Ascending aorta (tissue), 2 donors: ENCODE data around the gene INO80E. TPM values are rescaled to one million over a fixed set of nuclear protein-coding genes. Genes with fewer than 3 reads are reported as not detected.
A peak's percentile ranks its signal among the peaks of the same experiment; 100 is the strongest.

ENCODE experiments used
- DNase-seq, 2 donors: peaks; one replicate each; pipeline ENCODE4 v3.0.0-alpha.2; 2019; ENCODE audit warnings: low spot score in 2 of 2
- H3K27ac ChIP-seq, 2 donors: fragments of 200-600 bp; sonication (generic); one replicate each; pipeline ENCODE4 v1.5.1; 2016 to 2017; ENCODE audit warnings: mild to moderate bottlenecking in 1 of 2
- H3K27me3 ChIP-seq: fragments of 200-600 bp; sonication (generic); one replicate; pipeline ENCODE4 v1.5.1; 2017
- H3K36me3 ChIP-seq, 2 donors: fragments of 200-600 bp; sonication (generic); one replicate each; pipeline ENCODE4 v1.5.1; 2016
- H3K4me1 ChIP-seq, 2 donors: fragments of 200-600 bp; sonication (generic); one replicate each; pipeline ENCODE4 v1.5.1; 2016 to 2017; ENCODE audit warnings: mild to moderate bottlenecking in 1 of 2
- H3K4me3 ChIP-seq, 2 donors: fragments of 200-600 bp; sonication (generic); one replicate each; pipeline ENCODE4 v1.5.1; 2016 to 2017; ENCODE audit warnings: mild to moderate bottlenecking in 1 of 2
- H3K9me3 ChIP-seq, 2 donors: fragments of 200-600 bp; sonication (generic); one replicate each; pipeline ENCODE4 v1.5.1; 2016
- intact Hi-C: fragments of 100-400 bp; cut with DNase I; formaldehyde crosslinking; loops from one replicate; pipeline ENCODE4 v1.15.1; 2023
- total RNA-seq: library from RNA; depleted of rRNA; stranded (reverse); fragments of >200 nt; gene quantifications from one replicate; pipeline ENCODE4 v1.1.0, GENCODE V29; 2016
- TF ChIP-seq, protein P1 (sequence below), 3 experiments: fragments of 200-600 bp in 2 of 3; fragments of 450-650 bp in 1 of 3; sonication (generic) in 2 of 3; IDR thresholded peaks; one replicate each; pipeline ENCODE4 v1.5.1; 2016 to 2019; ENCODE audit warnings: antibody characterized with exemption in 3 of 3, mild to moderate bottlenecking in 1 of 3, moderate library complexity in 1 of 3

INO80E gene
- total RNA-seq, 1 donor from 2014 or later = 44.1 TPM

DNA sequence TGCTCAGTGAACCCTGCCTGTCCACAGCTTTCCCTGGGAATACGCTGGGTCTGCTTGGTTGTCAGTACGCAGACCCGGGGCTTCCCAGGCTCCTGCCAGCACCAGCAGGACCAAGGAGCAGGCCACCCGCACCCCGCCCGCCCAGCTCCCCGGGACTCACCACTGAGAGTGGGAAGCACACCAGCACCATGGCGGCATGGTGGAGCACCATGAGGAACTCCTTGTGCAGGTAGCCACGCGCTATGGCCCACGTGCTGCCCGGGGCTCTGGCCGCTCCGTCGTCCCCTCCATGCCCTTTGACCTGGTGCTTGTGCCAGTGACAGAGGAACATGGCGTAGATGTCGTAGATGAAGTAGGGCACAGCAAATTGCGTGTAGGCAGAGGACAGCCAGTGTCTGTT, 30.4 kb downstream of the INO80E start:
- Histone ChIP-seq H3K9me3 (no peaks in the 10 kb centered on the region), H3K36me3 (no peaks in the 10 kb centered on the region), H3K27ac (no peak overlapping the region), H3K4me1 (peaks cover 4 to 5% of the 10 kb centered on the region in 2 donors), H3K4me3 (no peak overlapping the region), H3K27me3 (peaks cover 12% of the 10 kb centered on the region)
- TF ChIP-seq, protein P1, sequence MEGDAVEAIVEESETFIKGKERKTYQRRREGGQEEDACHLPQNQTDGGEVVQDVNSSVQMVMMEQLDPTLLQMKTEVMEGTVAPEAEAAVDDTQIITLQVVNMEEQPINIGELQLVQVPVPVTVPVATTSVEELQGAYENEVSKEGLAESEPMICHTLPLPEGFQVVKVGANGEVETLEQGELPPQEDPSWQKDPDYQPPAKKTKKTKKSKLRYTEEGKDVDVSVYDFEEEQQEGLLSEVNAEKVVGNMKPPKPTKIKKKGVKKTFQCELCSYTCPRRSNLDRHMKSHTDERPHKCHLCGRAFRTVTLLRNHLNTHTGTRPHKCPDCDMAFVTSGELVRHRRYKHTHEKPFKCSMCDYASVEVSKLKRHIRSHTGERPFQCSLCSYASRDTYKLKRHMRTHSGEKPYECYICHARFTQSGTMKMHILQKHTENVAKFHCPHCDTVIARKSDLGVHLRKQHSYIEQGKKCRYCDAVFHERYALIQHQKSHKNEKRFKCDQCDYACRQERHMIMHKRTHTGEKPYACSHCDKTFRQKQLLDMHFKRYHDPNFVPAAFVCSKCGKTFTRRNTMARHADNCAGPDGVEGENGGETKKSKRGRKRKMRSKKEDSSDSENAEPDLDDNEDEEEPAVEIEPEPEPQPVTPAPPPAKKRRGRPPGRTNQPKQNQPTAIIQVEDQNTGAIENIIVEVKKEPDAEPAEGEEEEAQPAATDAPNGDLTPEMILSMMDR (IDR thresholded peaks at IDR 0.05) = no peak
- DNase-seq = no peak
- intact Hi-C loops = no loop called here

DNA sequence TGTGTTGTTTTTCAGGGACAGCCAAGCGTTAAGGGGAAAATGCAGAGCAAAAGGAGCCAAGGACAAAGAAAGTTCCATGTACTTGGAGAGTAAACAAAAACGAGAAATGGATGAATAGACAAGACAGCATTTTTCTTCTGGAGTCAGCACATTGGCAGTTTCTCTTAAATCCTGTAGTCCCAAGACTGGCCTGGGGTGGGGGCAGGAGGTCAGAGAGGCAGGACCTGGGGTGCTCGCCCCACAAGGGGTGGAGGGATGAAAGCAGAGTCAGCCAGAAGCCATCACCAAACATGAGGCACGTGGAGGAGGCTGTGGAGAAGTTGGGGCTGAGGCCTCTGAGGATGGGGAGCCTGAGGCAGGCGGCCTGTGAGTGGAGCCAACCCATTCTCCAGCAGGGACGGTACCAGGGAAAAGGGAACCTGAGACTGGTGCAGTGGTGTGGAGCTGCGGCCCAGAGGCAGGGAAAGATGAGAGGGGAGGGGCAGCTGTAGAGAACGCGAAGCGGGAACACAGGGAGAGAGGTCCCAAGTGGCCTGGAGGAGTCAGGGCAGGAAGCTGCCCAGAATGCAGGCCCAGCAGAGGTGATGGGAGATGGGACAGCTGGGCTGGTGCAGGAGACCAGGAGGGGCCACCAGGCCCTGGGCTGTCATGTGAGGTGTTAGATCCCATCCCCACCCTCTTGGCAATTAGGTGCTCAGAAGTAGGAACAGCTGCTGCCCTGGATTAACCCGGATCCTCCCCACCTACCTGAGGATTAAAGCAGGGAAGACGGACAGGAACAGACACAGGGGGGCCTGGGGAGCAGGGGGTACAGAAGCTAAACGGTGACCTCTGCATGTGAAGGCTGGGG, 31.8 kb downstream of the INO80E start:
- TF ChIP-seq, protein P1 (IDR thresholded peaks at IDR 0.05) = no peak
- Histone ChIP-seq H3K9me3 (no peaks in the 10 kb centered on the region), H3K4me3 (no peak overlapping the region), H3K4me1 (peaks cover 4 to 5% of the 10 kb centered on the region in 2 donors), H3K36me3 (no peaks in the 10 kb centered on the region), H3K27me3 (peaks cover 22% of the 10 kb centered on the region), H3K27ac (no peak overlapping the region)
- no peak for DNase-seq
- intact Hi-C loops = no loop called here

DNA sequence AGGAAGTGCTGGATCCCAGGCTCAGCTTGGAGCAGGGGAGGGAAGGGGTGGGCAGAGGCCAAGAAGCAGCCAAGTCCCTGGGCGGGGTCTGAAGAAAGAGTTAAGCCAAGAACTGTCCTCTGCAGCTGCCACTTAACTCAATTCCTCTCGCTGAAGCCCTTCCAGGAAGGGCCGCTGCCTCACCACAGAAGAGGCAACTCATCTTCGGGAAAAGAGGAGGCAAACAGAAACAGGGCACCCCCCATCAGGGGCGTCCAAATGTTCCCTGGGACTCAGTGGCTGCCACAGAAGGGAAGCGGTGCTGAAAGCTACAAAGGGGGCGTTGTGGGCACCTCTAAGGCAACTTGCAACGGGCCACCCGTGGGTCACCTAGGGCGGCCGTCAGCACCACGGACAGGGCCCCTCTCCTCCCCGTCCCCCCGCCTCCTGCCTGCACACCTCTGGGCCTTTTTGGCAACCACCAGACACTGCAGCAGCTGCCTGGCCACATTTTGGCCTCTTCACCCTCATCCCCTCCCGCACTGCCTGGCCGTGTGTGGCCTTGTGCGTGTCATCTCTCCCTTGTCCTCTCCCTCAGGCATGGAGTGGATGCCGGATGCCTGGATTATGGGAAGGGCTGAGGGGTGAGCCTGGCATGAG, 32.5 kb downstream of the INO80E start:
- Histone ChIP-seq H3K27me3 (peaks cover 27% of the 10 kb centered on the region), H3K4me3 (no peak overlapping the region), H3K27ac (no peak overlapping the region), H3K9me3 (no peaks in the 10 kb centered on the region), H3K36me3 (no peaks in the 10 kb centered on the region), H3K4me1 (peaks cover 4 to 5% of the 10 kb centered on the region in 2 donors)
- intact Hi-C loops = no loop called here
- DNase-seq = no peak
- TF ChIP-seq, protein P1 (IDR thresholded peaks at IDR 0.05) = no peak

DNA sequence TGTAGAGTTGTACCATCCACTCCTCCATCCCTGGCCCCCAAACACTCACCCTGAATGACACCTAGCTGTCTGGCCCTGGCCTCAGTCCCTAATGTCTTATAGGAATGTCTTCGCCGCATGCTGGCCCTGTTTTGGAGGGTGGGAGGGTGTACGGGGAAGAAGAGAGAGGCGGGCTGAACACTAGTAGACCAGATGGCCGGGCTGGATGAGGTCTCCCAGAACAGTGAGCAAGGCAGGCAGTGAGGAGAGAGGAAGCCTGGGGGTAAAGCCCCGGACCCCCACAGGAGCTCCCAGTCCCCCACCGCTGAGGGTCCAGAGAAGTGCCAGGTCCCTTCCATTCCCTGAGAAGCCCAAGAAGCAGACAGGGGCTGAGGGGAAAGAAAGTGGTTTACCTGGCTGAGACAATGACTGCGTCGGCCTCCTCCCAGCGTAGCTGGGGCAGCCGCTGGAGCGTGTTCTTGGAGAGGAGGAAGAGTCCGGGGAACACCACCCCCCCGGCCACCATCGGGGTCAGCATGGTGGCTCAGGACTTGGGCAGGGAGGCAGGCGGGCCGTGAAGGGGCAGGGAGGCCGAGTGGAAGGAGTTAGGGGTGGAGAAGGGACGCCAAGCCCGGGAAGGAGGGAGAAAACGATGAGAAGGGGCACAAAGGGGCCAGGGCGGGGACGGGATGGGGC, 34.1 kb downstream of the INO80E start:
- no peak for DNase-seq
- TF ChIP-seq, protein P1 (IDR thresholded peaks at IDR 0.05) = no peak
- no peak overlapping the region for H3K27ac ChIP-seq
- H3K4me3 ChIP-seq = no peak overlapping the region
- no peaks in the 10 kb centered on the region for H3K9me3 ChIP-seq
- H3K4me1 ChIP-seq = peaks cover 4 to 5% of the 10 kb centered on the region in 2 donors
- peaks cover 28% of the 10 kb centered on the region for H3K27me3 ChIP-seq
- H3K36me3 ChIP-seq = no peaks in the 10 kb centered on the region
- intact Hi-C loops = no loop called here

DNA sequence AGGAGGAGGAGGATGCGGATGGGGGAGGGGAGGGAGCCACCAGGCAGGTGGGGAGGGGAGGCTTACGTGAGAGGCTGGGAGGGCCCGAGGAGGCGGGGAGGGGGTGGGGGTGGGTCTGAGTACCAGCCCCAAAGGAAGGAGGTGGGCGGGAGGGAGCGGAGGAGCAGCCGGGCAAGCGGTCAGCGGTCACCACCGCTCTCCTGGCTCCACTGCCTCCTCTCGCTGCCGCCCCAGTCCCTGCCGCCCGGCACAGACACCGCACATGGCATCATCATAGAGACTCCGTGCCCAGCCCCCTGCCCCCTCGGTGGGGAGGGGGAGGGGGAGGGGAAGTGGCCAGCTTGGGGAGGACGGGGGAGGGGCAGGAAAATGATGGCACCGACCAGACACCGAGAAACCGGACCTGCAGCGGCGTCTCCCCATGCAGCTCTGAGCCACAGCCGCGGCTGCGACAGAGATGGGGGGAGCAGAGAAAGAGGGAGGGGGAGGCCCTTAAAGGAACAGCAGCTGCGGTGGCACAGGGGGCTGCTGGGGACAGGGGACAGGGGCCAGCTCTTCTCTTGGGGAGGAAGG, 34.9 kb downstream of the INO80E start, which contains the start of gene TLCD3B:
TLCD3B (minus strand) TSS at position 431 of the 573 bp plus-strand sequence. CDS start 744 bp downstream, outside the sequence.
- Histone ChIP-seq H3K27ac (no peak within 1 kb of the TSS), H3K4me1 (peaks cover 4 to 5% of the 10 kb centered on the region in 2 donors), H3K4me3 (peak within 1 kb of the TSS in 1 of 2 donors; percentile 46), H3K9me3 (no peaks in the 10 kb centered on the region), H3K36me3 (no peaks in the 10 kb centered on the region), H3K27me3 (peaks cover 28% of the 10 kb centered on the region)
- TF ChIP-seq, protein P1 (IDR thresholded peaks at IDR 0.05) = no peak
- no peak for DNase-seq
- intact Hi-C loops = no loop called here
